ENCODE measurements around the gene ERF.

DNA sequence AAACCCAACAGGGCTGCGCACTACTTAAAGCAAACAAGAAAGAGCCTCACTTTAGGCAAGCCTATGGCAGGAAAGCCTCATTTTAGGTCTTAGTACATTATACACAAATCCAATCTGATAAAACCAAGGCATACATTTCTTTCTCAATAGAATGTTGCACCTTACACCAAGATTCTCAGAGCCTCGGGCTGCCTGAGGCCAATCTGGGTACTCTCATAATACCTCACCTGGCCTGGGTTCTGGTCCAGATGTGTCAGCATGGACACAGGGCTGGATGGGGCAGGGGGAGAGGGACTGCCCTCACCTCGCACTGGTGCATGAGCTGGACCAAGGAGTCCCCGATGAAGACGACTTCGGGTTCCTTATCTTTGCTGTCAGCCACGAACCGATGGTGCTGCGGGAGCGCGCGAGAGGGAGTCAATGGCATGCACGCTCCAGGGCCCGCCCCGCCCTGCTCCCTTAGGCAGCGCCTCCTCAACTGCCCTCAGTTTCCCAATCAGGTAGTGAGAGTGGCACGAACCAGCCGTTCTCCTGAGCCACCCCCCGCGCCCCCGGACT lies 46.8 kb upstream of the ERF start, which contains the start of gene PRR19:
- TF ChIP-seq CTCF (IDR thresholded peaks at IDR 0.05 in 2 of 3, conservative IDR thresholded peaks at IDR 0.05 in 1 of 3; ENCODE audit: control insufficient read depth in 2 of 3, extremely low read depth in 1 of 3, insufficient read depth in 1 of 3, low read depth in 3 of 3, low read length in 3 of 3), result no peak
- no peak for TF ChIP-seq MTA3 (IDR thresholded peaks at IDR 0.05; ENCODE audit: borderline replicate concordance, low read length)
- TF ChIP-seq GABPA (IDR thresholded peaks at IDR 0.05; ENCODE audit: low read depth), result no peak
- no peak for TF ChIP-seq CEBPB (IDR thresholded peaks at IDR 0.05; ENCODE audit: borderline replicate concordance in 1 of 2, low read depth in 2 of 2, low read length in 2 of 2)
- TF ChIP-seq MLLT1 (IDR thresholded peaks at IDR 0.05), result no peak
- TF ChIP-seq POLR2AphosphoS5 (IDR thresholded peaks at IDR 0.05; ENCODE audit: low read length), result no peak
